Stimulated activated CD4-positive, alpha-beta T cell treated with anti-CD3 and anti-CD28 coated beads, Interleukin-15, amount 100 ng/mL, for 1 hour (primary cell): ENCODE measurements around the gene TWNK.
"Not testable (repeated sequence)": the region's sequence is repeated elsewhere in the genome, so short reads cannot be mapped to it uniquely, and the experiment has no call there.

Experiments
- DNase-seq, 2 donors: peaks; one replicate each; pipeline ENCODE4 v3.0.0-alpha.2; 2020; ENCODE audit warnings: low read depth in 1 of 2, low spot score in 1 of 2

The TWNK gene

DNA sequence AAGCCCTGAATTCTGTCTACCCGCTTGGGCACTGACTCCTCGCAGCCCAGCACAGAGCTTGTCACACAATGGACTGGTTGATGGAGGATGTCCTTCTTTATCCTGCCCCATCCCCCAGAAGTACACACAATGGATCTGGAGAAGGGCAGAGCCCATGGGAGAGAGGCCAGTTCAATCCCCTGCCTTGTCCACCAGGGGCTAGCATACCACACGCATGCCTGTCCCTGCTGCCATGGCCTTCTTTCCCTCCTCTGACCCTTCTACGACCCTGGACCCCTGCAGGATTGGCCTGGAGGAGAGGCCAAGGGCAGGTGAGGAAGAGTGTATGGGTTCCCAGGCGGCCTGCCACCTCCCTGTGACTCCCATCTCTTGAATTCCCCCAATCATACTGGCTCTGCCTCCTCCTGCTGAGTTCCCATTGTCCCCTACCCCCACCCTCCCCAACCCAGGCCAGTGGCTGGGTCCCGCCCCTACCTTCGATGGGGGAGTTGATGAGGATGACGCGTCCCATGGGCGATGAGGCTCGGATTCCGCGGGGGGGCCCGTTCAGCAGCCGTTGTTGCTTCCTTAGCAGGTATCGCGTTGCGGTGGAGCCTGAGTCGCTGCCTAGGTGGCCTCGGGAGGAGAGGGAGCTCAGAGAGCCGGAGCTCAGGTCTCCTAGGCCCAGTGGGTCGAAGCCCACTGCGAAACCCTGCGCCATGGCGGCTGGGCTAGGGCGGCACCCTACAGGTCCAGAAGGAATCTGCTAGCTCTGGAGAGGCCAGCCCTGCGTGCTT, 42.4 kb downstream of the TWNK start:
- no peak for DNase-seq

DNA sequence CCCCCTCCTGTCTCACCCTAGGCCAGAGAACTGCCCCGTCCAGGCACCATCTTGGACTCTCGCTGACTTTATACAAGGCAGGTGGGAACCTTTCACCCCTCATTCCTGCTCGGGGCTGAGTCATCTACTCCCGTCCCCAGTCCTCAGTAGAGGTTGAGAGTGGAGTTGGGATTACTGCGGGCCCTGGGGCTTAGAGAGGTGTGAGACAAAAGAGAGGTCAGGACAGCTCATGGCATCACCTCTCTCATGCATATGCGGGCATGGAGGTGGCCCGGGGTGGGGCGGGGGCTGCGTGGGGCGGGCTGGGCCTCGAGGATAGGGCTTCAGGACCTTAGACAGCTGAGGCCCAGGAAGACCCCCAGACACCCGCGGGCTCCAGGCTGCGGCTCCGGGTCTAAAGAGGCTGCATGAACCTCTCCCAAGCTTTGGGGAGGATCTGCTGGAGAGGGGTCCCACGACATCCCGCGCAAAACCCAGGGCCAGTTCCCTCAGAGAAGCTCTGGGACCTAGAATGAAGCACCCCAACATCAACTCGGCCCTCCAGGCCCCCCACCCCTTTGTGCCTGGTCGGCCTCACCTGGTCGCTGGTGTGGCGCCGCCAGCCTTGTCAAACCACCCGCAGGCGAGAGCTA, 43.3 kb downstream of the TWNK start:
- no peak for DNase-seq

DNA sequence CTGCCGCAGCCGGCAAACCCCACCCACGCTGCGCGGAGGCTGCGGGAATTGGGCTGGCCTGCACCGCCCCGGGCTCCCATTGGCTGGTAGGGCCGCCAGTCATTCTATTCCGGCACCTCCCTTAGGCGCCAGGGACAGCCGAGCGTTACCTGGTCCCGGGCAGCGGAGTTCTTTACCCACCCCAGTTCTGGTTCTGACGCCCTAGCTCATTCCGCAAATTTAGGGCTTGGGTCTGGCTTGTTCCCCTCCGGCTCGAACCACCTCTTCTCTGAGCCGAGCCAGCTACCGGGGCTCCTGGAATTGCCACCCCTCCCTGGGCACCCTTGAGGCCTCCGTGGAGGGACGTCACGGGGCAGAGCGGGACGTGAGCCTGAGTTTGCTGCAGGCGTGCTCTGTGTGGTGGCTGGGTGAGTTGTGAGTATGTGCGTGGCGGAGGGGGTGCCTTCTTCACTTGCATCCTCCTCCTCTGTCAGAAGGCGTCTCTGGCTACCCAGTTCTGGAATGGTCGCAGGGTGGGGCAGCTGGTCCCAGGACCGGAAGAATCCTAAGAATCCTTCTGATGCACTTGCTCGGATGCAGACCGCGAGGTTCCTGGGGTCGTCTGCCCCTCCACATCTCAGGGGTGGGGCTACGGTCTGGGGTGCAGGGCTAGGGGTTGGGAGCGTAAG, 43.9 kb downstream of the TWNK start, which contains the start of the genes PDZD7 and SFXN3:
PDZD7 (minus strand) TSS at position 2 of the 668 bp plus-strand sequence. CDS start 910 bp downstream, outside the sequence.
SFXN3 (plus strand) TSS at position 107 of the 668 bp plus-strand sequence. CDS start 3,461 bp downstream, outside the sequence.
- DNase-seq = peak; percentile 95 to 96

DNA sequence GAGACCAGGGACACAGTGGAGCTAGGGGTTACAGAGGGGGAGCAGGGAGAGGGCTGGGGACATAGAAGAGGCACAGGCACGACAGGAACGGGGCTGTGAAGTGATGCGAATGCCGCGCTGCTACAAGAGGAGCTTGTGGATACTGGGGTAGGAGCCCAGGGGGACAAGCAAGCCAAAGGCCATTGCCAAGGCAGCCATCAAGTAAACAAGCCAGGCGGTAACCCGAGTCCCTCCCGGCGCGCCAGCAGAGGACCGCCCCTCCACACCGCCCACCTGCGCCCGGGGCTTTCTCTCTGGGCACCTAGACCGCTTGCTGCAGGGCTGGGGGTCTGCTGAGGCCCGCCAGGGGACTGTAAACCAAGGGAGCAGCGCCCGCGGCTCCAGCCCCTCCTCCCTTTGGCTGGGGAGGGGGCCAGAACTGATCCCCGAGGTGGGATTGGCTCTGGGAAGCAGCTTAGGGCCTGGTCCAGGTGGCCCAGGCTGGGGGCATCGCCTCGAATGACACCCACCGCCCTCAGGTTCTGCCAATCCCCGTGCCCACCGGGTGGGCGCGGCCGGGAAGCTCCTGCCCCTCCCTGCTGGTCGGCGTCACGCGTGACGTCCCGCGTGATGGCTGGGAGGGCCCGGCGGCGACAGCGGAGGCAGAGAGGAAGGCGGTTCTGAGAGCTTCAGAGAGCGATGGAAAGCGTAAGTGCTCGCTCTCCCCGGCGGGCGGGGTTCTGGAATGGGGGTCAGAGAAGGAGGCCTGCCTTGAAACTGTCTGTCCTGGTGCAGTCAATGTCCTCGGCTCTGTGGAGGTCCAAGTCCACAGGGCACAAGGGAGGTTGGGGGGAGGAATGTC, 44.7 kb downstream of the TWNK start:
- DNase-seq = peak; percentile 57 to 60

DNA sequence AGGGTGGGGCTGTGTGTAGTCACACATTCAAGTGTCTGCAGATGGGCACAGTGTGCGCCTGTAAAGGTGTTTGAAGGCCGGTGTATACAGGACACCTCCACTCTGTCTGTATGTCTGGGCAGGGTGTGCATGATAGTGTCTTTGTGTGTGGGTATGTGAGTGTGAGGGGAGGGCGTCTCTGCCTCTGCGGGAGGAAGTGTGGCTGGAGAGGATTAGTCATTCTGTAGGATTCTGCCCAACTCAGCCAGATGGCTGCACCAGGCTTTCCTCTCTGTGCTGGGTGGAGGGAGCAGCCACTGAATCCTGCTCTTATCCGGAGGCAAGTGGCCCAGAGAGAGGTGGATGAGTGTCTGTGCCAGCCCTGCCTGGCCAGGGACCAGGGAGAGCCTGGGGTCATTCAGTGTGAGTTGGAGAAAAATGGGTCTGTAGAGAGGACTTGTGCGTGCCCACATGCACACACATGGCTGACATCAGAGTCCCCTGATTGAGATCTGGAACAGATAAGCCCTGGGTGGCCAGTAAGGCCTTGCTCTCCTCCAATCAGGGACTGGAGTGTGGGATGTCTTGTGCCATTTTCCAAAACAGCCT, 45.4 kb downstream of the TWNK start:
- peak; percentile 14 to 36 for DNase-seq

DNA sequence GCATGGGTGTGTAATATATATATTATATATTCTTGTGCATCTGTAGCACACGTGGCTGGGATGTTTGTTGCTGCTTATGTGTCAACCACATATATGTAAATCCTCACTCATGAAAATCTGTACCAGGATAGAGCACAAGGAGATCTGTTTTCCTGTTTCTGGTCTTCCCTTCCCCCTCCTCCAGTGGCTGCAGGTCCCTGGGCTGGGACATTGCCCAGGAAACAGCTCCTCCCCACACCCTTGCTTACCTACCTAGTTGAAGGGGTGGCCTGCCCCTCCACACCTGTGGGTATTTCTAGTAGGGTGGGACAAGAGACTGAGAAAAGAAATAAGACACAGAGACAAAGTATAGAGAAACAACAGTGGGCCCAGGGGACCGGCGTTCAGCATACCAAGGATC, 45.9 kb downstream of the TWNK start:
- no peak for DNase-seq

DNA sequence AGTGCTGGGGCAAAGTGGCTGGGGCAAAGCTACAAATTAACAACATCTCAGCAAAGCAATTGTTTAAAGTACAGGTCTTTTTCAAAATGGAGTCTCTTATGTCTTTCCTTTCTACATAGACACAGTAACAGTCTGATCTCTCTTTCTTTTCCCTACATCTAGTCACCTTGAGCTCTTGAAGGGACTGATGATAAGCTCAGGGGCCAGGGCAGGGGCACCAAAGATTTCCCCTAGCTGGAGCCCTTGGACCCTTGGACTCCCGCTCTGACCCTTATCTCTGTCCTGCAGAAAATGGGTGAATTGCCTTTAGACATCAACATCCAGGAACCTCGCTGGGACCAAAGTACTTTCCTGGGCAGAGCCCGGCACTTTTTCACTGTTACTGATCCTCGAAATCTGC, 47.1 kb downstream of the TWNK start:
- DNase-seq = not testable (repeated sequence)

DNA sequence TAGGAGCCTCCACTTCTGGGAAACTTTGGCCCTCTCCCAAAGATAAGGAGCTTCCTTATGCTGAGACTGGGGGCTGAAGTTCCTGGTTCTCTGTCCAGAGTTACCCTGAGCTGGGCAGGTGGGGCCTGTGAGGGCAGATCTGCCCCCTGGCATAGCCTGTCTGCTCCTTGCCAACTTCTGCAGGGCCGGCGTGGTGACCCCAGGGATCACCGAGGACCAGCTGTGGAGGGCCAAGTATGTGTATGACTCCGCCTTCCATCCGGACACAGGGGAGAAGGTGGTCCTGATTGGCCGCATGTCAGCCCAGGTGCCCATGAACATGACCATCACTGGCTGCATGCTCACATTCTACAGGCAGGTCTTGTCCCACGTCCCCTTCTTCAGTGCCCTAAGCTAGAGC, 48.0 kb downstream of the TWNK start:
- DNase-seq = no peak

DNA sequence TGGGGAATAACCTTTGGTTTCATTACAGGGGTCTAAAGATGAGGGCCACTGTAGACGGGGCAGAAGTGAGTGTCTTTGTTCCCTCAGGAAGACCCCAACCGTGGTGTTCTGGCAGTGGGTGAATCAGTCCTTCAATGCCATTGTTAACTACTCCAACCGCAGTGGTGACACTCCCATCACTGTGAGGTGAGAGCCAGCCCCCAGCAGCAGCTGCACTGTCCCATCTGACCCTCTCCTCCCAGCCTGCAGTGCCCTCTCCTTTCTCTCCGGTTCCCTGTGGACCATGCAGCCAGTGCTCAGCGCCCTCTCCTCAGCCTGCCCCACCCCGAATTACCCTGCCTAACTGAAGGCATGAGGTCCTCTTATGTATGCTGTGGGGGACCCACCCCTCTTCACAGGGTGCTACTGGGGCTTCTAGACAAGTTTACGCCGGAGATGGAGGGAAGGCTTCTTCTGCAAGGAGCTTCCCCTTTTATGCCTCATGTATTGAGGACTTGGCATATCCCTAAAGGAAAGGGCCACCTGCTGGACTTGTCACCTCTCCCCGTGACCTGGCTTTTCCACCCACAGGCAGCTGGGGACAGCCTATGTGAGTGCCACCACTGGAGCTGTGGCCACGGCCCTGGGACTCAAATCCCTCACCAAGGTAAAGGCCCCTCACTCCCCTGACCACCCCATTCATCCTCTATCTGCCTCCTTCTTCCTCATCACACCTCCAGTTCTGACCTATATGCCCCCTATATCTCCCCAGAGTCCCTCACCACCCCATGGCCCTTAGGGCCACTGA, 48.8 kb downstream of the TWNK start:
- no peak for DNase-seq

DNA sequence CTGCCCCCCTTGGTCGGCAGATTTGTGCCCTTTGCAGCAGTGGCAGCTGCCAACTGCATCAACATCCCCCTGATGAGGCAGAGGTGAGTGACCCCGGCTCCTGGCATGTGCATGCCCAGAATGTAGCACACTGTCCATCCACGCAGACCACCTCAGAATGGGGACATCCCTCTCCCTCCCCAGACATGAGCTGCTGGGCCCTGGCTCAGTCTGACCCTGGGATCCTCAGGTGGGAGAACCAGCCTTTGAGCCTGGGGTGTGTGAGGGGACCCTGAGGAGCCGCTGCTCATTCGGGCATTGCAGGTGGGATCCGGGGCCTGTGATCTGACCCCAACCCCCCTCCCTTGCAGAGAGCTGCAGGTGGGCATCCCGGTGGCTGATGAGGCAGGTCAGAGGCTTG, 49.4 kb downstream of the TWNK start:
- no peak for DNase-seq

DNA sequence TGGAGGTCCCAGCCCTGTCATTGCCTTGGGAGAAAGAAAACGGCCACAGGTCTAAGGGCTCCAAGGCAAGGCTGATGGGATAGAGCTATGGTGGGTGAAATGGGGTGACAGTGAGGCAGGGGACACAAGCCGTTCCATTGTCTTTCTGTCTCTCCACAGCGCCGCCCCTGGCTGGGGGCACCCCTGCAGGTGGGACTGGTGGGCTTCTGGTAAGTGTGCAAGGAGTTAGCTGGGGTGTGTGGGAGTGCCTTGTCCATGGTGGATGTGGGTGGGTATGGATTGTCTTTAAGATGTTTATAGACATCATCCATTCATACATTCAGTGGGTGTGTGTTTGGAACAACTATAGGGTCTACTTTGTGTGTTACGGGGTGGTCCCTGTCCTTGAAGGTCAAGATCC, 51.1 kb downstream of the TWNK start:
- DNase-seq = no peak

DNA sequence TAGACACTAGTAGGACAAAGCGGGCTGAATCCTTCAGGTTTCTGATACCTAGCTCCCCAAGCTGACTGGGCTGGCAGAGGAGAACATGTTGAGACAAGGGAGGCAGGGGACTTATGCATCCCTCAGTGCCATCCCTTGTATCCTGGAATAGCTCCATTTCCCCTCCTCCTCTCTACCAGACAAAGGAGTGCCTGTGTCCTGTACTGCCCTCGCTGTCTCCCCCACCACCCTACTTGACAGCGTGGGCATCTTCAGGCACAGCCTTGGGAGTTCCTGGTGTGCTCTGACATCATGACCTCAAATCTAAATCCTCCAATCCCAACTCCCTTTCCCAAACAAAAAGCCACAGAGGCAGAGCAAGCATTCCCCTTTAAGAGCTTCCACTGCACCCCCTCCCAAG, 52.7 kb downstream of the TWNK start:
- no peak for DNase-seq

DNA sequence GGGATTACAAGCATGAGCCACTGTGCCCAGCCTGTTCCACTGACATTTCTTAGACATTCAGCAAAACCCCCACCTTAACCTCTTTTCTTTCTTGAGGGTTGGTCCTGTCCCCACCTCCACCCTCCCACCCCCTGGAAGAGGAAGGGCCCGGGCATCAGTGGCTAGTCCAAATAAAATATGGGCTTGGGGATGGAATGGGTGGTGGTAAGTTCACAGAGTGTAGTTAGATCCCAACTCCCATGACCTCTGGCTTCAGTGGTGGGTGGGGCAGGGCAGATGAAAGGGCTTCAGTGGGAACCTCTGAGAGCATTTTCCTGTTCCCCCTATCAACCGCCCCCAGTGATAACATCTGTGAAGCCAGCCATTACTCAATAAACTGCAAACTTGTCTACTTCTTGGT, 53.5 kb downstream of the TWNK start:
- no peak for DNase-seq

DNA sequence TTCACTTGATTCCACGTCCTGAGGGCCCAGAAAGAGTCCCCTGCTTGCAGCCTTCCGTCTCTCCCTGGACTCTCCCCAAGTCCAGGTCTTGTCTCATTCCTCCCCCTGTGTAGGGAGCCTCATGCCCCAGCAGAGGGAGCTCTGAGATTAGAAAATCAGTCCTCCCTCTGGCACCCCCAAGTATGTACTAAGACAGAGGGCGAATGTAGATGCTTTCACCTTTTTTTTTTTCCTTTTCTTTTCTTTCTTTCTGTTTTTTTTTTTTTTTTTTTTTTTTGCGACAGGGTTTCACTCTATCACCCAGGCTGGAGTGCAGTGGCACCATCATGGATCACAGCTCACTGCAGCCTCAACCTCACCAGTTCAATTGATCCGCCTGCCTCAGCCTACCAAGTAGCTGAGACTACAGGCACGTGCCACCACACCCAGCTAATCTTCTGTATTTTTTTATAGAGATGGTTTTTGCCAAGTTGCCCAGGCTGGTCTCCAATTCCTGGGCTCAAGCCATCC, 54.0 kb downstream of the TWNK start:
- peak; percentile 45 to 47 for DNase-seq

DNA sequence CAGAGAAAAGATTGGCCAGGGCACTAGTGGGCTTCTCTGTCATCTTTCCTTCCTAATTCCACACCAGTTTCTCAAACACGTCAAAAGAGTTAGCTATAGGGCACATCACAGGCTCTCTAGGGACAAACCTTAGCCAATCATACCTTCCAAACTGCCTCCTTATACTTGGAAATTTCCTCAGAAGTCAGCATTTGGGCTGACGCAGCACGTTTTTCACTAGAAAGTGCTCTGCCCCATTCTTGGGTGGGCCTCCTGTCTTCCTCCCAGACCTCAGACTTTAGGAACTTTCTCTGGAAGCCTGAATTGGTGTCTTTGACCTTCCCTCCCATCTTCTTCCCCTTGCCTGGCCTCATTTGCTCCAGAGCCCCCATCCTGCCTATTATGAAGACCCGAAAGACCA, 54.8 kb downstream of the TWNK start:
- DNase-seq = no peak

DNA sequence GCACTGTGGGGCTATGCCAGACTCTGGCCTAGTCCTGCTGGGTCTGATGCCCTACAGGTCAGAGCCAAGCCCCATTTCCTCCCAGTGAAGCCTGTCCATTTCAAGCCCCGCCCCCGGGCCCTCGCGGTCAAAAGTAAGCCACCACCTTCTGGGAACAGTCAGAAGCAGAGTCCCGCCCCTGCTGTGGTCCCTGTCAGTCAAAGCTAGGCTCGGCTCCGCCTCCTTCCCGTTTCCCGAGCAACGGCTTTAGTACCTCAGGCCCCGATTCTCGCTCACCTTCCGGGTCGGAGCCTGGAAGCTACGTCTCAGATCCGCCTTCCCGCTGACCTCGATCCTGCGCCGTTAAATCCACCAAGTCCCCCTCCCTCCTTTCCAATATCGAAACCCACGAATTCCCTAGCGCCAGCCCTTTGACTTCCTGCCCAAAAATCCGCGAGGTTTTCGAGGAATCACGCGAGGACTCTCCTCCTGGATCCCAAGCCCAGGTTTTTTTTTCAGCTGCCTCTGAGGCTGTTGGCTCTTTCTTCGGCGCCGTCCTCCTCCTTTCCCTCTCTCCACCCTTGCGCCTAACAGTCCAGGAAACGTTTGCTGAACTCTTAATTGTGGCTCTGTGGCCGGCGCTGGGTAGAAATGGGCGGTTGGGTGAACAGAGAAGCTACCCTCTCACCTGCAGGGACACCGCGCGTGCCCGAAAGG, 55.5 kb downstream of the TWNK start:
- peak; percentile 53 to 70 for DNase-seq

DNA sequence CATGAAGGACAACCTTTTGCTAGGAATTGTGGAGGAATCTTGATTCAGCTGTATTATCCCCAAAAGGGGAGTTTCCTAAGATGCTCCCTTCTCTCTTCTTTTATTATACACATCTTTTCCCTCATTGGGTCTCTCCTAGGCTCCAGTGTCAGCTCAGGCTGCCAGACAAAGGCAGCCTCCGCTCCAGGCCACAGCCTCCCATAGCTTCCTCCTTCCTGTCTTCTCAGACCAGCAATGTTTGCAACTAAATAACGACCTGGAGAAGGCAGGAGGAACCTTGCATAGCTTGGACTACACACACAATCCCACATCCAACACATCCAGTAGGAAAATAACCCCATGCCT, 56.0 kb downstream of the TWNK start:
- DNase-seq = no peak
